T-helper 22 cell (primary cell): ENCODE results near the gene GPC5.
"Not testable (repeated sequence)": the region's sequence is repeated elsewhere in the genome, so short reads cannot be mapped to it uniquely, and the experiment has no call there.

Experiments
- DNase-seq: peaks from one replicate; pipeline ENCODE4 v3.0.0-alpha.2; 2020; ENCODE audit warnings: low read depth

Gene GPC5

DNA sequence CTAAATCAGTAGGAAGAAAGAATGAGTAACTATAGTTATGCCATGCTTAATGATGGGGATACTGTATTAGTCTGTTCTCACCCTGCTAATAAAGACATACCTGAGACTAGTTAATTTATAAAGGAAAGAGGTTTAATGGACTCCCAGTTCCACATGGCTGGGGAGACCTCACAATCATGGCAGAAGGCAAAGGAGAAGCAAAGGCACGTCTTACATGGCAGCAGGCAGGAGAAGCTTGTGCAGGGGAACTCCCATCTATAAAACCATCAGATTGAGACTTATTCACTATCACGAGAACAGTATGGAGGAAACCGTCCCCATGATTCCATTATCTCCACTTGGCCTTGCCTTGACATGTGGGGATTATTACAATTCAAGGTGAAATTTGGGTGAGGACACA is 1084.4 kb downstream of the GPC5 start:
- DNase-seq: not testable (repeated sequence)

GRCh38 chr13:92483894-92484293 is 1085.5 kb downstream of the GPC5 start:
- no peak for DNase-seq

DNA sequence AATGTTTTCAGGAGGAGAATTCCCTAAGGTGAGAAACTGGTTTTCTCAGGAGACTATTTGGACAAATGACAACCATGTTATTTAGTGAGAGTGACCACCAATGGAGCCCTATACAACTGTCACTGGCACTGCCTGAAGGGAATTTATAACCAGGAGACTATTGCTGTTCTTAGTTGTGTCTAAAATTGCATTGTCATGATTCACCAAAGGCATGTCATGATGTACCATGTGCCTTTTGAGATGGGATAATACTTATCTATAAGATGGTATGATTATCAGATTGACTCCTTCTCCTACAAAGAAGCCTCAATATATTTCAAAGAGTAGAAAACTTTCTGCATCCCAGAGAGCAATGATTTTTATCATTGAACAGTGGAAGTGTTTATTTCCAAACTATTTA is 1088.8 kb downstream of the GPC5 start:
- DNase-seq: no peak

- DNase-seq: no peak
These were observed 1089.9 kb downstream of the GPC5 start for GRCh38 chr13:92488249-92488852.

- no peak for DNase-seq
These were observed 1093.4 kb downstream of the GPC5 start for GRCh38 chr13:92491839-92492238.

DNA sequence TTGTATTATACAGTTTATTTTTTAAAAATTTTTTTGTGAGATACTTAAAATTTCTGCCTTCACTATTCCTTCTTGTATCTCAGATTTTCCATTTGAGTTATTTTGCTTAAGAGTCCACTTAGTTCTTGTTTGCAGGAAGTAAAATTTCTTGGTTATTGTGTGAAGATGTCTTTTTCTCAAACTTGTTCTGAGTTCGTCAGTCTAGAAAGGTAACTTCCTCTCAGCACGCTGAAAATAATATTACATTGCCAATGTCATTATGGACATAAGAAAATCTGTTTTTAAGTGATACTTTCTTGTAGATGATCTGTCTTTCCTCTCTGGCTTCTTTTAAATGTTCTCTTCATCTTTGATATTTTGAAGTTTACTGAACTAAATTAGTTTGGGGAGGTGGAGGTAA is 1096.5 kb downstream of the GPC5 start:
- no peak for DNase-seq

DNA sequence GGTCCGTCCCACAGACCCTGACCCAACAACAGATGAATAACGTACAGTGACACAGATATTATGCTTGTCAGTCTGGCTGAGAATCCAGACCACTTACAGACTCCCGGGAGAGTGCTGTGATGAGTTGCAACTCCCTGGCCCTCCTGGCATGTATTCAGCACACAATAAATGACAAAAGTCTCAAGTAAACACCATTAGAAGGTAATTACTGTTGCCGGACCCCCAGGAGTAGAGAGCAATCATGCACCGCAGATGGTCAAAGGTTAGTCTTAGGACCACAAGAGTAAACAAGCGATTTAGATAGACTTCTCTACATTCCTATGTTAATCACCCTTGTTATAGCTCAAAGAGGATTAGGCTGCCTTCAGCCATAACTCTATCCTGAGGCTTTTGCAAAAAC is 1101.8 kb downstream of the GPC5 start:
- no peak for DNase-seq

GRCh38 chr13:92510416-92510815 is 1112.0 kb downstream of the GPC5 start:
- no peak for DNase-seq

DNA sequence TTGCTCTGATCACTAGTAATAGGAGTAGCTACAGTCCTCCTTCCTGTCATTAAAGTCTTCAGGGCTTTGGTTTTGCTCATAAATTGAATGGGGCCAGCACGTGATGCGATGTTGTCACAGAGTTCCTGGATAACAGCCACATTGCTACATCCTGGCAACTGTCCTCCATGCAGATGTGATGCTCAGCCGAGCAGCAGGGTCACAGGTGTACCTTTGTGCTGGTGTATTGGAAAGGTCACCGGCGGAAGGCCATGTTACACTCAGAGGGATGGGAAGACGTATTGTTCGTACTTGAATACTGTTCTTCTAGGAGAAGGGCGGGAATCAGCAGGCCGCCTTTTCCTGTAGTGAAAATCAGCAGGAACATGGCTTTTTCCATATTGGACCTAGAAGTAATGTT is 1114.4 kb downstream of the GPC5 start:
- DNase-seq: no peak

DNA sequence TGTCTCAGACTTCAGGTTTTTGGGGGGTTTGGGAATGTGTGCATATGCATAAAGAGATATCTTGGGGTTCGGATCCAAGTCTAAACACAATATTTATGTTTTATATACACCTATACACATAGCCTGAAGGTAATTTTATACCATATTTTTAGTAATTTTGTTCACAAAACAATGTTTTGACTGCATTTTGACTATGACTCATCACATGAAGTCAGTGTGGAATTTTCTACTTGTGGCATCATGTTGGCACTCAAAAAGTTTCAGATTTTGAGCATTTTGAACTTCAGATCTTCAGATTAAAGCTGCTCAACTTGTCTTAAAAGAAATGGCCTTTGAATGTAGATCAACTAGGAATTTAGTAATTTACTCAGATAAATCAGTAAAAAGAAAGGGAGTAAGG is 1115.3 kb downstream of the GPC5 start:
- DNase-seq: no peak

DNA sequence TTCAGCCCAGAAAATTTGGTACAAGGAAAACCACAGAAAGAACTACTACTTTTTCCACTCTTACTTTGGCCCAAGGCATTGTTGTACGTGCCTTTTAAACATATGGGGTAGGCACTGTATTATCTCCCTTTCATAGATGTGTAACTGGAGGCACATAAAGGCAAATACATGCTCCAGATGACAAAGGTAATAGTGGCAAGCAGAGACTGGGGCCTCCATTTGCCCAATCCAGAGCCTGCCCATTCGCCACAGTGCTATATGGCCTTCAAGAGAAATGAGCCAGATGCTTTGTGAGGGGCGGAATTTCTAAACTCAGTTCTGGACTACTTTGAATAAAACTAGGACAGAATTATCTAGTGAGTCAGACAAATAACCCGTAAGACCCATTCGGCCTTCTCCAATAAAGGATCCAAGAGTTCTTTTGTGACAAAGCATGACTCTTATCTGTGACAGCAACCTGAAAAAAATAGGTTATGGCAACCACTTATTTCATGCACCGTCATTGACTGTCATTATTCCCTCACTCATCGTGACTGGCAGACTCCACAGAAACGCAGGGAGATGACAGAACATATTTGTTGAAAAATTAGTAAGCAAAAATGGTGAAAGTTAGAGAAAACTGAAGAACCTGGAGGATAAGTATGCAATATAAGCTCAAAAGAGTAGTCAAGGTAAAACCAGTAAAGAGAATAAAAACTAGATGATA is 1116.2 kb downstream of the GPC5 start:
- no peak for DNase-seq

- not testable (repeated sequence) for DNase-seq
These were observed 1118.5 kb downstream of the GPC5 start for GRCh38 chr13:92516878-92517277.

GRCh38 chr13:92518622-92519021 is 1120.2 kb downstream of the GPC5 start:
- DNase-seq: not testable (repeated sequence)

DNA sequence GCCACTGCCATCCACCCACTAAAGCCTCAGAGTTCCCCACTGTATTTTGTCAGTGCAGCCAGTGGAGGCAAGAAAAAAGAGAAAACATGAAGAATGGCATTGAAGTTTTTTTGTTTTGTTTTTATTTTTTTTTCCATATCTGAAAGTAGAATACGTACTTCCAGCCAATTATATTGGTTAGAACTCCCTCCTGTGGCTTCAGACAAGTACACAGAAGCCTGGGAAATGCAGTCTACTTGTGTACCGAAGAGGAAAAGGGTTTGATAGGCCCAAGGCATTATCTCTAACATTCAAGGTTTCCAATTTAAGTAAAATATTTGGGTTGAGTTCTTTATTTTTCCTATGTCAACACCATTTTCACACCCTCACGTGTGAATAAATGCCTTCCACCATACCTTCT is 1131.9 kb downstream of the GPC5 start:
- no peak for DNase-seq

DNA sequence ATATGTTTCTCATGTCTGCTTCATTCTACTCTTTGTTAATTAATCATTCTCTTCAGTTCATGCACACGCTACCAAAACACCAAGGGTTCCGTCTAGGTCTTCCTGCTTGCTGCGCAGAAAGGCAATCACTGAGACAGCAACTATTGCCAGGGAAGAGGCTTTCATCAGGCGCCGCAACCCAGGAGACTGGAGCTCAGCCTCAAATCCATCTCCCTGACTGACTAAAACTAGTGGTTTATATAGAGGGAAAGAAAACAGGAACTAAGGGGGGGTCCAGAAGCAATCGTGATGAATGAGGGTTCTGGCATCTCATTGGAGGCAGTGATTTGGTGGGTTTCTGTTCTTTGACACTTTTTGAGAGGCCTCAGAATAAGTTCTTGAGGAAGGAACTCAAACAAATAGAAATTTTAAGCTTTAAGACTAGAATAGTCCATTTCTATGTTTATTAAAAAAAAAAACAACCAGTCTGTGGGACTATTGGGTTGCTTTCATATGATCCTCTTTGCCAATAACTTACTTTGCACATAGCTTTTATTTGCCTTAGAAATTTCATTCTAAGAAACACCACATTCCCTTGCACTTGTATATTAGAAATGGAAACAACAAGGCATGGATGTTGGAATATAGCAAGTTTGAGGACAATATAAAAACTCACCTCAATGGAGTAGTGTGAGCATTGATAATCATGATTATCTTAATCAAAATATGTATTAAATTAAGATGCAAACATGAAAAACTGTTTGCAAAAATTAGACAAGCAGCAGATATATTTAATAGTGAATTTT is 1137.0 kb downstream of the GPC5 start:
- no peak for DNase-seq

DNA sequence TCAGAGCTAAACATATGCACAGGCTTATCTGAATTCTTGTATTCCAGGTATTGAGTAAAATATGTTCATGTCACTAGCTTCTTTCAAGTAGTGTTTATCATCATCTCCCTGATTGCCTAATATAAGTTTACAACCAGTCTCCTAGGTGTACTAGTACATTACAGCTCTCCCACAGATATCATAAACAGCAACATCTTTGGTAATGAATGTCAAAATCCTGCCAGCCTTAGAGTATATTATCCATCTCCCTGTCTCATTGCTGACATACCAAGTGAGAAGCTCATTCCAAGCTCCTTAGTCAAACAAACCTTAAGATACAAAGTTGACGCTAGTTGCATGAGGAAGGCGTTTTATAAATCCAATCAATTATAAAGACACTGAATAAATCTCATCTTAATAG is 1139.0 kb downstream of the GPC5 start:
- no peak for DNase-seq

- no peak for DNase-seq
These were observed 1139.7 kb downstream of the GPC5 start for GRCh38 chr13:92538164-92538563.

- DNase-seq: not testable (repeated sequence)
These were observed 1140.7 kb downstream of the GPC5 start for GRCh38 chr13:92539148-92539547.

- no peak for DNase-seq
These were observed 1148.8 kb downstream of the GPC5 start for GRCh38 chr13:92547266-92547665.

DNA sequence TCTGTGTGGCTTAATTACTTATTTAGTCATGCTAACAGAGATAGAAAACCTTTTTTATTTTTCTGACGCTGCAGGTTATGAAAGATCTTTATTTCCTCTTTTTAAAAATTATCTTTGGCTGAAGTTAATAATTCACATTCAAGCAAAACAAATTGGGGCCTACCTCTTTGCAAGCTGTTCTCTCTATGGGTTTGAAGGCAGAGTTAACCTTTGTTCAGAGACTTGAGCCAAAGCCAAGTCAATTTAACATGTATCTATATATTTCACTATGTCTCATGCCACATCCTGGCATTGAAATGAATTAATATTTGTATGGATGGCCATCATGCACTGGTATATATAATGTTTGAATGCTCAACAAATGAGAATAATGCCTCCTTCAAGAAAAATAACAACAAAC is 1150.9 kb downstream of the GPC5 start:
- DNase-seq: no peak

DNA sequence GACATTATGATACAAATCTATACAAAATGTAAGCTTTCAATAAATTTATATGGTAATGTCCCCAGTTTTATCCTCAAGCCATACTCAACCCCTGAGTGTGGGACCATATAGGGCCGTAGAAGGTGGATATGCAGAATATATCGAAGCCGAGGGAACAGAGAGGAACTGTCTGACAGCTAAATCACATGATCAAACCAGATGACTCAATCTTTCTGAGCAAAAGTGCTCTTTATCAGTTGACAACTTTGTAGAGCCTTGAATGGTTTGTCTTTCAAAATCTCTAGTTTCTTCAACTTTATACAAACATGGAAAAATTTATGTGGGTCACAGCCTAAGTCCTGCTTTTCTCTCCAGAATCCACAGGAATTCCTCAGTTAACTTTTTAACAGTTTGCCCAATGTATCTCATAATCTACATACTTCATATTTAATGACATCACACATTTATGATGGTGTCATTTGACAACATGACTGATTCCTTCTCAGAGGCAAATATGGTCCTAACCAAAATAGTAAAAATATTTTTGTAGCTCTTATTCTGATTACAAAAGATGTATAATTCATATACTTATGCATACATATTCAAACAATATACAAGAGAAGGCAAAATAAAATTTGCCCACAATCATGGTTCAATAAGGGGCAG is 1155.2 kb downstream of the GPC5 start:
- DNase-seq: no peak

- DNase-seq: no peak
These were observed 1162.5 kb downstream of the GPC5 start for GRCh38 chr13:92560883-92561282.

- DNase-seq: no peak
These were observed 1166.5 kb downstream of the GPC5 start for GRCh38 chr13:92564942-92565341.
